ENCODE measurements around the gene CELF2.

The CELF2 gene

DNA sequence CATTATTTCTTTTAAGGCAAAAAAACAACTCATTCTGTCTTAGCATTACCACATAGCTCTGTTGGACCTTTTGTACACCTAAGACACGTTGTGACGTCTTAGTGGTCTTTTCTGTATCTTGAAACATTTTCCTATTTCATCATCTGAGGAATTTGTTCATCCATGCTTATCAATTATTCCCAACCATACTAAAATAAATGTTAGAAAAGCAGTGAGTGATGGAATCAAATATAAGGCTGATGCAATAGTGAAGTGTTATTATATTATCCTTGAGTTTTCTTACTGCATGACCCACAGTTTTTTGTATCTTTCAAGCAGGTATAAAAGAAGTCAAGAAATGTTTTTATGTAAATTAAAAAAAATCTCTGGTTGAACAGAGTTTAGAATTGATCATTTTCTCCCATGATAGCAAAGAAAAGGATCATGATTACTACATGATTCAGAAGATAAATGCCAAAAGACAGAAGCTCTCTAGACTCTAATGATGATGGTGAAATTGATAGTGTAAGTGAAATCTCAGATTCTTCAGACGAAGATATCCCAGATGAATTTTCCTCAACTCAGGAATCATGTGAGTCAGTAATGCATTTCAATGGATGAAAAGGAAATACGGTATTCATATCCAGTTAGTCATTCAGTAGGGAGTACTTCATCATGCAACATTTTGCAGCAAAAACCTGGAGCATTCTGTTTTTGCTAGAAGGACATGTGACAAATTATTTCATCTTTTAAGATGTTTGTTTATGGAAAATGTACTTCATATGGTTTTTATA, 51.4 kb downstream of the CELF2 start:
- TF ChIP-seq, protein P1, sequence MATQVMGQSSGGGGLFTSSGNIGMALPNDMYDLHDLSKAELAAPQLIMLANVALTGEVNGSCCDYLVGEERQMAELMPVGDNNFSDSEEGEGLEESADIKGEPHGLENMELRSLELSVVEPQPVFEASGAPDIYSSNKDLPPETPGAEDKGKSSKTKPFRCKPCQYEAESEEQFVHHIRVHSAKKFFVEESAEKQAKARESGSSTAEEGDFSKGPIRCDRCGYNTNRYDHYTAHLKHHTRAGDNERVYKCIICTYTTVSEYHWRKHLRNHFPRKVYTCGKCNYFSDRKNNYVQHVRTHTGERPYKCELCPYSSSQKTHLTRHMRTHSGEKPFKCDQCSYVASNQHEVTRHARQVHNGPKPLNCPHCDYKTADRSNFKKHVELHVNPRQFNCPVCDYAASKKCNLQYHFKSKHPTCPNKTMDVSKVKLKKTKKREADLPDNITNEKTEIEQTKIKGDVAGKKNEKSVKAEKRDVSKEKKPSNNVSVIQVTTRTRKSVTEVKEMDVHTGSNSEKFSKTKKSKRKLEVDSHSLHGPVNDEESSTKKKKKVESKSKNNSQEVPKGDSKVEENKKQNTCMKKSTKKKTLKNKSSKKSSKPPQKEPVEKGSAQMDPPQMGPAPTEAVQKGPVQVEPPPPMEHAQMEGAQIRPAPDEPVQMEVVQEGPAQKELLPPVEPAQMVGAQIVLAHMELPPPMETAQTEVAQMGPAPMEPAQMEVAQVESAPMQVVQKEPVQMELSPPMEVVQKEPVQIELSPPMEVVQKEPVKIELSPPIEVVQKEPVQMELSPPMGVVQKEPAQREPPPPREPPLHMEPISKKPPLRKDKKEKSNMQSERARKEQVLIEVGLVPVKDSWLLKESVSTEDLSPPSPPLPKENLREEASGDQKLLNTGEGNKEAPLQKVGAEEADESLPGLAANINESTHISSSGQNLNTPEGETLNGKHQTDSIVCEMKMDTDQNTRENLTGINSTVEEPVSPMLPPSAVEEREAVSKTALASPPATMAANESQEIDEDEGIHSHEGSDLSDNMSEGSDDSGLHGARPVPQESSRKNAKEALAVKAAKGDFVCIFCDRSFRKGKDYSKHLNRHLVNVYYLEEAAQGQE (IDR thresholded peaks at IDR 0.05; ENCODE audit: insufficient read depth in 1 of 2, low read depth in 2 of 2, low read length in 2 of 2): no peak
- no peak for TF ChIP-seq TAF1 (IDR thresholded peaks at IDR 0.05; ENCODE audit: borderline replicate concordance, insufficient read depth, low read length)
- TF ChIP-seq POLR2AphosphoS5 (IDR thresholded peaks at IDR 0.05; ENCODE audit: low read depth, low read length): no peak
- no peak for TF ChIP-seq FOXP2 (optimal IDR thresholded peaks at IDR 0.05; ENCODE audit: borderline replicate concordance, extremely low read depth, extremely low read length, insufficient read depth)
- no peak for TF ChIP-seq SIN3A (IDR thresholded peaks at IDR 0.05; ENCODE audit: borderline replicate concordance, insufficient read depth, low read length)

DNA sequence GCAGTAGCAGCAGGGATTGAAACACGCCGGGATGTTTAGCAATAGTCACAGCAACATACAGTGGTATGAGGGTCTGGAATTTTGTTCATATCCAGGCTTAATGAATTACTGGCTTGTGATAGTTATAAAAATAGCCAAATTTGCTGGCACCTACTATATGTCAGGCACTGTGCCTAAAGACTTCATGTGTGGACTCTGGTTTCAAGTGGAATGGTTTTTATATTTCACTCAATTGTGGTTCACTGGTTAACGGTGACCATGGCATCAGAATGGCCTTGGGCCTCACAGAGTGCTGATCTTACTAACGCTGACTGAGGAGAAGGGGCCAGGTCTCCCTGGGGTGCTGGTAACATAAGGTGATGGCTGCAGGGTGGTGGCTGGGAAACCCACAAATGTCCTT, 55.7 kb downstream of the CELF2 start:
- TF ChIP-seq FOXP2 (optimal IDR thresholded peaks at IDR 0.05; ENCODE audit: borderline replicate concordance, extremely low read depth, extremely low read length, insufficient read depth) (no peak), TAF1 (IDR thresholded peaks at IDR 0.05; ENCODE audit: borderline replicate concordance, insufficient read depth, low read length) (no peak), POLR2AphosphoS5 (IDR thresholded peaks at IDR 0.05; ENCODE audit: low read depth, low read length) (no peak), SIN3A (IDR thresholded peaks at IDR 0.05; ENCODE audit: borderline replicate concordance, insufficient read depth, low read length) (no peak)
- TF ChIP-seq, protein P1 (IDR thresholded peaks at IDR 0.05; ENCODE audit: insufficient read depth in 1 of 2, low read depth in 2 of 2, low read length in 2 of 2): no peak

DNA sequence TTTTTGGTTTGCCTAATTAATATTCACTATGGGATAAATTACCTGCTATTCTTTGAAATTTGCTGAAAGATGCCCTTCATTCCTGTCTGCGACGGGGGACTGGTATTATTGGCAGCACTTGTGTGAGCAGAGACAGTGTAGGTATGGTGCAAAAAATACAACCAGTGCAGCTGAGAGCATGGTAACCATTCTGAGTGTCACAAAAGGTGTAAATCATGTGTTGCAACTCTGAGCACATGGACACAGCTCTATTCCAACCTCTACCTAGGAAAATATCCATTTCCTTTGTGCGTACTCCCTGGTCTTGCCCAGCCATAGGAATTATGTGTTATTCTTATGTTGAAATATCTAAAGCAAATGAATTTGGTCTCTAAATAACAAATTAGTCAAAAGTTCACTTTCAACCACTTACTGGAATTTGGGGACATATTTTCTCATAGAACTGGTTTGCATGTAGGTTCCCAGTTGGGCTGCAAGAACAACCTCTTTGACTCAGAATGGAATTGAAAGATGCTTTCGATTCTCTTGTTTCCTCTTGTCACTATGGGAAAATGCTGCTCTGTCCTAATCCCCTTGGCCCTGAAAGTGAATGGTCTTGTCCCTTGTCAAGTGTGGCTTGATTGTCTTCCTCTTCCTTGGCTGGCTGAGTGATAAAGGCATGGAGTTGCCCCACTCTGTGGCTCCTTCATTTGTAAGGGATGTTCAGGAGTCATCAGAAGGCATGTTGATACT, 57.0 kb downstream of the CELF2 start:
- TF ChIP-seq SIN3A (IDR thresholded peaks at IDR 0.05; ENCODE audit: borderline replicate concordance, insufficient read depth, low read length) (no peak), FOXP2 (optimal IDR thresholded peaks at IDR 0.05; ENCODE audit: borderline replicate concordance, extremely low read depth, extremely low read length, insufficient read depth) (no peak), POLR2AphosphoS5 (IDR thresholded peaks at IDR 0.05; ENCODE audit: low read depth, low read length) (no peak), TAF1 (IDR thresholded peaks at IDR 0.05; ENCODE audit: borderline replicate concordance, insufficient read depth, low read length) (no peak)
- TF ChIP-seq, protein P1 (IDR thresholded peaks at IDR 0.05; ENCODE audit: insufficient read depth in 1 of 2, low read depth in 2 of 2, low read length in 2 of 2): no peak

DNA sequence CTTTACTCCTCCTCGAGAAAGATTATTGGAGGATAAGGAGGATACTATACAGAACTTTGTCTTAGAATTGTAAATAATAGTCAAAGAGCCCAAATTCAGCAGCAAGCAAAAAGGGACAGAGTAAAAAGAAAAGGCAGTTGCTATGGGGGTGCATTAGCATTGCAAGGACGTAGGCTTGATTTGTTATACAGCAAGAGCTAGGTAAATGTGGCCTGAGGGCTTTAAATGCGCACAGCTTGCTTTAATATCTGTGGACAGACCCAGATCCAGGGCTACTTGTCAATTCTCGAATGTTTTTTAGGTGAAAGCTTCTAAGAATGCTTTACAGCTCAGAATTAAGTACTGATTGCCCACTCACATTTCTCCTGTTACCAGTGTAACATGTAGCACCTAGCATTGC, 58.5 kb downstream of the CELF2 start:
- TF ChIP-seq SIN3A (IDR thresholded peaks at IDR 0.05; ENCODE audit: borderline replicate concordance, insufficient read depth, low read length) (no peak), TAF1 (IDR thresholded peaks at IDR 0.05; ENCODE audit: borderline replicate concordance, insufficient read depth, low read length) (no peak), FOXP2 (optimal IDR thresholded peaks at IDR 0.05; ENCODE audit: borderline replicate concordance, extremely low read depth, extremely low read length, insufficient read depth) (no peak), POLR2AphosphoS5 (IDR thresholded peaks at IDR 0.05; ENCODE audit: low read depth, low read length) (no peak)
- TF ChIP-seq, protein P1 (IDR thresholded peaks at IDR 0.05; ENCODE audit: insufficient read depth in 1 of 2, low read depth in 2 of 2, low read length in 2 of 2): no peak

All from PFSK-1 (cell line).